Fibroblast of villous mesenchyme (primary cell): ENCODE data around the gene METRN. TPM values are rescaled to one million over a fixed set of nuclear protein-coding genes. Genes with fewer than 3 reads are reported as not detected.

Source experiments
- DNase-seq: peaks from one replicate; pipeline ENCODE4 v3.0.0-alpha.2; 2010; ENCODE audit warnings: low read depth
- H3K4me3 ChIP-seq: 2 replicates; pipeline ENCODE4 v1.5.1; 2011; ENCODE audit warnings: low read depth, mild to moderate bottlenecking, low read length
- total RNA-seq: library from RNA; depleted of rRNA; stranded (reverse); fragments of >200 nt; gene quantifications from 2 replicates; pipeline ENCODE4 v1.2.3, GENCODE V29; 2012
- TF ChIP-seq, protein P1 (sequence below): IDR thresholded peaks from 2 replicates; pipeline ENCODE4 v1.5.1; 2012; ENCODE audit warnings: low read depth, mild to moderate bottlenecking, low read length; ENCODE audit not compliant: insufficient read depth

METRN gene
- total RNA-seq, 1 donor, result 44.5 TPM

DNA sequence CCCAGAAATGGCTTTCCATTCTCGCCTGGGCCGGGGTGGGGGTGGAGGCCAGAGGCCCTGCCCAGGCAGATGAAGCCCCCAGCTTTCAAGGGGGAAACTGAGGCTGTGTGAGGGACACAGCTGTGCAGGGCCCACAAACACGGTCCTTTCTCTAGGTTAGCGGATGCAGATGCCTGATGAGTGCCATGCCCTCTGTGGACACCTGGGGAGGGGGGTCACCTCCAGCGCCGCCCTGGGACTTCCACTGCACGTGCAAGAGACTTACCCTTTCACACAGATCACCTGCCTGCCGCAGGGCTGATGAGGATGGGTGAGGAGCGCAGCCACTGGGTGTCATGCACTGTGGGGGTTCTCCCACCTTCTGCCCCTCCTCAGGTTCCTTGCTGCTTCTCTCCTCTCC lies 3.5 kb downstream of the METRN start:
- no peak overlapping the region for H3K4me3 ChIP-seq
- no peak for DNase-seq
- TF ChIP-seq, protein P1, sequence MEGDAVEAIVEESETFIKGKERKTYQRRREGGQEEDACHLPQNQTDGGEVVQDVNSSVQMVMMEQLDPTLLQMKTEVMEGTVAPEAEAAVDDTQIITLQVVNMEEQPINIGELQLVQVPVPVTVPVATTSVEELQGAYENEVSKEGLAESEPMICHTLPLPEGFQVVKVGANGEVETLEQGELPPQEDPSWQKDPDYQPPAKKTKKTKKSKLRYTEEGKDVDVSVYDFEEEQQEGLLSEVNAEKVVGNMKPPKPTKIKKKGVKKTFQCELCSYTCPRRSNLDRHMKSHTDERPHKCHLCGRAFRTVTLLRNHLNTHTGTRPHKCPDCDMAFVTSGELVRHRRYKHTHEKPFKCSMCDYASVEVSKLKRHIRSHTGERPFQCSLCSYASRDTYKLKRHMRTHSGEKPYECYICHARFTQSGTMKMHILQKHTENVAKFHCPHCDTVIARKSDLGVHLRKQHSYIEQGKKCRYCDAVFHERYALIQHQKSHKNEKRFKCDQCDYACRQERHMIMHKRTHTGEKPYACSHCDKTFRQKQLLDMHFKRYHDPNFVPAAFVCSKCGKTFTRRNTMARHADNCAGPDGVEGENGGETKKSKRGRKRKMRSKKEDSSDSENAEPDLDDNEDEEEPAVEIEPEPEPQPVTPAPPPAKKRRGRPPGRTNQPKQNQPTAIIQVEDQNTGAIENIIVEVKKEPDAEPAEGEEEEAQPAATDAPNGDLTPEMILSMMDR, result no peak

DNA sequence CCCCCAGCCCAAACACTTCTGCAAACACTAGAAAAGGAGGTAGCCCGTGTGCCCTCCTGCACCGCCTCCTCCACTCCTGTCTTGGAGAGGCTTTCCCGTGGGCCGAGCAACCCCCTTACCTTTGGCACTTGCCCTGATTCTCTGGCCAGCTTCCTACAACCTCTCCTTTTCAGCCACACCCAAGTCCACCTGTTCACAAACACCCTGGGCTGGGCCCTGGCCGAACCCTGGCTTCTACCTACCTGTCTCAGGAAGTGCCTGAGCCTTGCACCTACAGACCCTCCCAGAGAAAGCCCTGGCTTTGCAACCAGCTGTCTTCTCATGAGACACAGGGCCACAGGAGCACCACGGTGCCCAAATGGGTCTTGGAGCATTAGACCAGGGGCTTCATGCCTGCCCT lies 4.0 kb downstream of the METRN start:
- no peak overlapping the region for H3K4me3 ChIP-seq
- TF ChIP-seq, protein P1, result no peak
- DNase-seq, result no peak

DNA sequence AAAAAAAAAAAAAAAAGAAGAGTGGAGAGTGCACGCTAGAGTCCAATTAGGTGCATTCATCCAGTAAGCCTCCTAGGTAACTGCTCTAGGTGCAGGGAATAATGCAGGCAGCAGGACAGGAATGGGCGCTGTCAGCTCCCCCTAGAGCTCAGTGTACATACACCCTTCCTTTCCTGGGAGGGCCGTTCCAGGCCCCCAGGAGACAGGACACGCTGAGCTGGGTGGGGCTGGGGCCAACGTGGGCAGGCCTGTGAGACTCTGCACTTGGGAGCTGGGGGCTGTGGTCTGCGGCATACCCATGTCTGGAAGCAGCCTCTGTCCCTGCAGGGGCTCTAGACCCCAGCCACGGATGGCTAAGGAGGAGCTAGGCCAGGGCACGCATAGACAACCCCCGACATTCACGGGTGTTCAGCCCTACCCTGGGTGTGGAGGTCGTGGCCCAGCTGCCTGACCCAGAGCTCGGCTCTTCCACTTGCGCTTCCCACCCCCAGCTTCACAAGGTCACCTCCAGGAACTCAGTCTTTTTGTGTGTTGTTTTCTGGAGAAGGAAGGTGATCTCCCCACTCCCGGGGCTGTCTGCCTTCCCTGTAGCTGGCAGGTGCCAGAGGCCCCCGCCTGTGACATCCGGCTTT lies 5.0 kb downstream of the METRN start:
- TF ChIP-seq, protein P1, result peak; percentile 21
- no peak for DNase-seq
- peak overlapping the region; percentile 71 for H3K4me3 ChIP-seq

DNA sequence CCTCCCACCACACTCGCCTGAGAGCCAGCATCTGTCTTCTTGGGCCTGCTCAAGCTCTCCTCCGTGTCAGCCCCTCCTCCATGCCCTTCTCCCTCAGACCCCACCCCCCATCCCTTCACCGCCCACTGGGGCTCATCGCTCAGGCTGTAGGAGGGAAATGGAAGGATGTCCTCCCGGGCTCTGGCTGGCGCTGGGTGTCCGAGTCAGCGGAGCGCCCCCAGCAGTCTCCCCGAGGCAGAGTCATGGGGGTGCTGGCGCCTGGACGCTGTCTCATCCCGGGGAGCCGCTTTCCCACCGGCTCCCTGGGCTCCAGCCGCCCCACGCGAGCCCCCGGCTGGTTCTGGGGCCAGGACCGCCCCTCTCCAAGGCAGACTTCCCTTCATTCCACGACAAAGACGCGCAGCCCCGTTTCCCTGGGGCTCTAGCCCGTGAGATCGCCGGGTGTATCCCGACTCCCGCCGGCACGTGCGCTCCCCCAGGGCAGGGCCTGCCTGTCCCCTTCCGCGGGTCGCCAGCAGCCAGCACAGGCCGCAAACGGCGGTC lies 5.6 kb downstream of the METRN start:
- TF ChIP-seq, protein P1, result peak; percentile 13
- H3K4me3 ChIP-seq, result peak overlapping the region; percentile 71
- DNase-seq, result peak; percentile 83

DNA sequence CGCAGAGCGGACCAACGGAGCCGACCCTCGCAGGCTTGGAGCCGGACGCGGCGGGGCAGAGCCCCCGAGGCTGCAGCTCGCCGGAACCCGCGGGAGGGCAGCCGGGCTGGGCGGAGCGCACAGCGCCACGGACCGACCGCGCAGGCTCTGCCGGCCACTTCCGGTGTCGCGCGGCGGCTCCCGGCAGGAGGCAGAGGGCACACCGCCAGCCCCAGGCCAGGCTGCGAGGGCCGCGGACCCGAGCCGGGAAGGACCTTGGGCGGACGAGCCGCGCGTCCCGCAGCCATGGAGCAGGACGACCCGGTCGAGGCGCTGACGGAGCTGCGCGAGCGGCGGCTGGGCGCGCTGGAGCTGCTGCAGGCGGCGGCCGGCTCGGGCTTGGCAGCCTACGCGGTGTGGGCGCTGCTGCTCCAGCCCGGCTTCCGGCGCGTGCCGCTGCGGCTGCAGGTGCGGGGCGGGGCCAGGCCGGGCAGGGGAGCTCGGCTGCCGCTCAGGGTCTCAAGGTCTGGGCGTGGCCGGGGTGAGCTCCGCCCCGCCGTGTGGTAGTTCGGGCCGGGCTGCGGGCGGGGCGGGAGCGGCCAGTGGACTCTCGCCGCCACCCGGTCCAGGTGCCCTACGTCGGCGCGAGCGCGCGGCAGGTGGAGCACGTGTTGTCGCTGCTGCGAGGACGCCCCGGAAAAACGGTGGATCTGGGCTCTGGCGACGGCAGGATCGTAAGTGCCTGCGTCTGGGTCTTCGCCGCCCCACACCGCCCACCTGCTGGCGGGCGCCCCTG lies 6.3 kb downstream of the METRN start, which contains the start of gene ANTKMT:
Gene ANTKMT, plus strand, starts transcription at position 157 of the 775 bp plus-strand sequence. Its CDS starts 129 bp downstream, at position 286.
- peak; percentile 68 for DNase-seq
- H3K4me3 ChIP-seq, result peak within 1 kb of the TSS; percentile 71
- TF ChIP-seq, protein P1, result no peak

DNA sequence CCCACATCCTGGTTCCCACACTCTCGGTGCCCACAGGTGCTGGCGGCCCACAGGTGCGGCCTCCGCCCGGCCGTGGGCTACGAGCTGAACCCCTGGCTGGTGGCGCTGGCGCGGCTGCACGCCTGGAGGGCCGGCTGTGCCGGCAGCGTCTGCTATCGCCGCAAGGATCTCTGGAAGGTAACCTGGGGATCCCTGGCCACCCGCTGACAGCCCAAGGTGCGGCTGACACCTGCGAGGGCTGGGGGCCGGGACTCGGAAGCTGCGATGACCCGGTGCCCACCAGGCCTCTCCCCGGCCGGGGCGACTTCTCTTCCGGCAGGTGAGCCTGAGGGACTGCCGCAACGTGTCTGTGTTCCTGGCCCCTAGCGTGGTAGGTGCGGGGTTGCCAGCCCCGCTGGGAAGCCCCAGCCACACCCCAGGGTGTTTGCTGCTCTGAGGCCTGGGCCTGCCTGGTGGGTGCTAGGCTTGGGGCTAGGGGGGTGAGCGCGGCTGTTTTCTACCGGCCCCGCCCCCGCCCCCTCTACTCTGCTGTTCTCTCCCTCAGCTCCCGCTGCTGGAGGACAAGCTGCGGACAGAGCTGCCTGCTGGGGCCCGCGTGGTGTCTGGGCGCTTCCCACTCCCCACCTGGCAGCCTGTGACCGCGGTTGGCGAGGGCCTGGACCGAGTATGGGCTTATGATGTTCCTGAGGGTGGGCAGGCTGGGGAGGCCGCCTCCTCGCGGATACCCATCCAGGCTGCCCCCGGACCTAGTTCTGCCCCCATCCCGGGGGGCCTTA lies 7.0 kb downstream of the METRN start:
- TF ChIP-seq, protein P1, result no peak

More for the DNA sequence above, 7.0 kb downstream of the METRN start:
- no peak for DNase-seq
- peak overlapping the region; percentile 71 for H3K4me3 ChIP-seq
